ENCODE results near the gene BSCL2.

GRCh38 chr11:62645671-62645945 is 61.6 kb downstream of the BSCL2 start:
- TF ChIP-seq CTCF (IDR thresholded peaks at IDR 0.05; ENCODE audit: low read length), result no peak
- no peak for TF ChIP-seq EZH2phosphoT487 (IDR thresholded peaks at IDR 0.05; ENCODE audit: low read length)
- no peak for TF ChIP-seq EZH2 (optimal IDR thresholded peaks at IDR 0.05; ENCODE audit: low read depth, low read length)

All from MM.1S (cell line).